GM23338 (cell line): ENCODE results near the gene RUFY1. TPM values are rescaled to one million over a fixed set of nuclear protein-coding genes. Genes with fewer than 3 reads are reported as not detected.

Source experiments
- ATAC-seq: fragments of 200-7000 bp; cut with Tn5 transposase; 3 replicates; pipeline ENCODE4 v1.9.1; 2020
- DNase-seq: peaks from one replicate; pipeline ENCODE4 v3.0.0-alpha.2; 2015; ENCODE audit warnings: low spot score
- H2AFZ ChIP-seq: fragments of 200-600 bp; sonication (generic); 2 replicates; pipeline ENCODE4 v1.8.0; 2016; ENCODE audit warnings: antibody characterized with exemption, mild to moderate bottlenecking, moderate library complexity
- H3F3A ChIP-seq: fragments of 200-600 bp; sonication (generic); replicated peaks from 2 replicates; pipeline ENCODE4 v1.8.0; 2017; ENCODE audit warnings: antibody characterized with exemption, mixed run types, low read depth
- H3K27ac ChIP-seq: fragments of 200-600 bp; sonication (generic); 2 replicates; pipeline ENCODE4 v1.6.1; 2016; ENCODE audit warnings: low read depth
- H3K27me3 ChIP-seq: fragments of 200-600 bp; sonication (generic); 2 replicates; pipeline ENCODE4 v1.8.0; 2016; ENCODE audit warnings: mild to moderate bottlenecking, mixed run types, moderate library complexity; ENCODE audit not compliant: insufficient read depth
- H3K36me3 ChIP-seq: fragments of 200-600 bp; sonication (generic); 2 replicates; pipeline ENCODE4 v1.8.0; 2016; ENCODE audit warnings: mild to moderate bottlenecking; ENCODE audit not compliant: insufficient read depth
- H3K4me1 ChIP-seq: fragments of 200-600 bp; sonication (generic); 2 replicates; pipeline ENCODE4 v1.8.0; 2016; ENCODE audit warnings: mild to moderate bottlenecking, moderate library complexity; ENCODE audit not compliant: insufficient read depth
- H3K4me2 ChIP-seq: fragments of 200-600 bp; sonication (generic); 2 replicates; pipeline ENCODE4 v1.7.1; 2017; ENCODE audit warnings: mixed run types
- H3K4me3 ChIP-seq: fragments of 200-600 bp; sonication (generic); 2 replicates; pipeline ENCODE4 v1.6.1; 2016; ENCODE audit warnings: mixed run types
- H3K79me2 ChIP-seq: fragments of 200-600 bp; sonication (generic); replicated peaks from 2 replicates; pipeline ENCODE4 v1.8.0; 2017; ENCODE audit warnings: mild to moderate bottlenecking; ENCODE audit not compliant: insufficient read depth
- H3K9me2 ChIP-seq: fragments of 200-600 bp; sonication (generic); 2 replicates; pipeline ENCODE4 v1.8.0; 2017; ENCODE audit not compliant: insufficient read depth
- H4K20me1 ChIP-seq: fragments of 200-600 bp; sonication (generic); replicated peaks from 2 replicates; pipeline ENCODE4 v1.8.0; 2017; ENCODE audit warnings: mild to moderate bottlenecking; ENCODE audit not compliant: insufficient read depth
- H3K27ac Mint-ChIP-seq: 2 replicates; pipeline ENCODE4 v1.8.0; 2020; ENCODE audit warnings: inconsistent platforms, mild to moderate bottlenecking, moderate library complexity, mixed read lengths
- H3K27me3 Mint-ChIP-seq: 3 replicates; pipeline ENCODE4 v1.8.0; 2022; ENCODE audit warnings: low read depth, mild to moderate bottlenecking, moderate library complexity, mixed read lengths, inconsistent platforms; ENCODE audit not compliant: insufficient read depth, poor library complexity
- H3K36me3 Mint-ChIP-seq: 3 replicates; pipeline ENCODE4 v1.8.0; 2021; ENCODE audit warnings: low read depth, mild to moderate bottlenecking, inconsistent platforms, moderate library complexity, mixed read lengths
- H3K4me1 Mint-ChIP-seq: 3 replicates; pipeline ENCODE4 v1.8.0; 2020; ENCODE audit warnings: mild to moderate bottlenecking, inconsistent platforms, mixed read lengths
- H3K4me3 Mint-ChIP-seq: 3 replicates; pipeline ENCODE4 v1.8.0; 2021; ENCODE audit warnings: moderate library complexity, mild to moderate bottlenecking, inconsistent platforms, mixed read lengths
- H3K9me3 Mint-ChIP-seq: 3 replicates; pipeline ENCODE4 v1.8.0; 2020; ENCODE audit warnings: moderate library complexity, mild to moderate bottlenecking, inconsistent platforms, mixed read lengths
- CREB1 ChIP-seq: fragments of 250-450 bp; sonication (Bioruptor Pico); IDR thresholded peaks from 2 replicates; pipeline ENCODE4 v1.5.0; 2020; ENCODE audit warnings: low read depth, mild to moderate bottlenecking, moderate library complexity
- EZH2 ChIP-seq: fragments of 200-600 bp; sonication (generic); IDR thresholded peaks from one replicate; pipeline ENCODE4 v1.8.0; 2017; ENCODE audit warnings: antibody characterized with exemption, mild to moderate bottlenecking, low read depth; ENCODE audit not compliant: unreplicated experiment
- EZH2phosphoT487 ChIP-seq: fragments of 200-600 bp; sonication (generic); IDR thresholded peaks from one replicate; pipeline ENCODE4 v1.8.1; 2018; ENCODE audit warnings: antibody characterized with exemption; ENCODE audit not compliant: unreplicated experiment
- NANOG ChIP-seq: IDR thresholded peaks from 2 replicates; pipeline ENCODE4 v1.6.1; 2016; ENCODE audit warnings: antibody characterized with exemption, borderline replicate concordance
- POLR2AphosphoS5 ChIP-seq: IDR thresholded peaks from 2 replicates; pipeline ENCODE4 v1.6.1; 2016; ENCODE audit warnings: antibody characterized with exemption, low read depth
- STAT1 ChIP-seq: IDR thresholded peaks from one replicate; pipeline ENCODE4 v1.6.1; 2016; ENCODE audit warnings: antibody characterized with exemption; ENCODE audit not compliant: unreplicated experiment
- ZNF114 ChIP-seq: fragments of 250-450 bp; sonication (Bioruptor Pico); IDR thresholded peaks from 2 replicates; pipeline ENCODE4 v1.5.0; 2020; ENCODE audit warnings: mild to moderate bottlenecking, moderate library complexity
- polyA plus RNA-seq: library from polyadenylated mRNA; unstranded; fragments of >200 nt; fragmentation: Nextera tagmentation; extraction: Ambion mirVana; gene quantifications from 2 replicates; pipeline ENCODE4 v1.2.1, GENCODE V29; 2016
- total RNA-seq: library from RNA; depleted of rRNA; stranded (reverse); fragments of >200 nt; shearing (Covaris generic); gene quantifications from 2 replicates; pipeline ENCODE4 v1.2.3, GENCODE V29; 2014
- TF ChIP-seq, protein P1 (sequence below): fragments of 250-450 bp; sonication (Bioruptor Pico); IDR thresholded peaks from 2 replicates; pipeline ENCODE4 v1.5.0; 2020; ENCODE audit warnings: mild to moderate bottlenecking, moderate library complexity
- TF ChIP-seq, protein P2 (sequence below): IDR thresholded peaks from one replicate; pipeline ENCODE4 v1.6.1; 2018; ENCODE audit warnings: antibody characterized with exemption; ENCODE audit not compliant: unreplicated experiment
- TF ChIP-seq, protein P3 (sequence below): IDR thresholded peaks from 2 replicates; pipeline ENCODE4 v1.6.1; 2016; ENCODE audit warnings: antibody characterized with exemption

RUFY1 gene
- total and polyA plus RNA-seq, 2 experiments from 2014 or later: 25.3 to 31.6 TPM

DNA sequence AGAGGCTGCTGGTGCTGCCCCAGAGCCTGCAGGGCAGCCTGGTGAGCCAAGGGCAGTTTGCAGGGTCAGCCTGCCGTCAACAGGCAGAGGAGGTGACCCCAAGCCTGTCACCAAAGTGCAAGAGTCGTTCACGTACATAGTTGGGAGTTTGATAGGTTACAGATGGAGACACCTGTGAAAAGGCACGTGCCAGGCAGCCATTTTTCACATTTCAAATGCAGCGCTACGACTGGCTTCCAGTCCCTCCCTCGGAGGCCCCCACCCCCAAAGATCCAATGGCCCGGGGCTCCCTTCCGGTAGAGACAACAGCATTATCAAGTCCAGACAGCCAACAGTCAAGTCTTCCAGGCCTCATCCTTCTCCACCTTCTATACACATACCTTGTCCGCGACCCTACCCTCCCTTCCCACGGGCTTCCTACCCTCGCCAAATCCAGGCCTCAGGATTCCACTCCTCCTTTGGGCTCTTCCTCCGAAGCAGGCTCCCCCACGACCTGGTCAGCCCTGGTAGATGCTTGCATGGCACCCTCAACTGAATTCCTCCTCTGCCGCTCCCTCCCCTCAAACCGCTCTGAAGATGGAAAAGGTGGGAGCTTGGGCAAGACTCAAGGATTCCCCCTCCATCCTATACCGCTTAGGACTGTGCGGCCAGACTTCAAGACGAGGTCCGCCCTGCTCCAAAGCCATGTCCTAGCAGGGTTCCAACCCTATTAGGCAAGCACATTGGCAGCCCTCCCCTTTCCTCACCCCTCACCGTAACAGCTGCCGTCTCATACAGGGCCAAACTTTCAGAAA, 60.0 kb downstream of the RUFY1 start:
- Mint-ChIP-seq H3K27me3 (peaks cover 62% of the 10 kb centered on the region), H3K4me3 (no peak overlapping the region), H3K27ac (peak overlapping the region; percentile 81), H3K9me3 (no peaks in the 10 kb centered on the region; the same call in 1 of the 3 replicates), H3K36me3 (peaks cover 91% of the 10 kb centered on the region), H3K4me1 (peaks cover 17% of the 10 kb centered on the region; the same call in 2 of the 3 replicates)
- DNase-seq: no peak
- ATAC-seq: peak; percentile 1; the same call in 2 of the 3 replicates
- peak overlapping the region; percentile 93 for H3K27ac ChIP-seq
- no peaks in the 10 kb centered on the region for H3K27me3 ChIP-seq
- H3K4me2 ChIP-seq: no peak overlapping the region
- peaks cover 43% of the 10 kb centered on the region for H3K36me3 ChIP-seq
- no peaks in the 10 kb centered on the region; the same call in 1 of the 2 replicates for H3K4me1 ChIP-seq
- TF ChIP-seq NANOG (no peak), POLR2AphosphoS5 (peak; percentile 25; the same call in 1 of the 2 replicates), EZH2 (no peak)
- H2AFZ ChIP-seq: no peak overlapping the region
- peaks cover 38% of the 10 kb centered on the region for H4K20me1 ChIP-seq
- no peak overlapping the region for H3K4me3 ChIP-seq
- no peaks in the 10 kb centered on the region for H3K9me2 ChIP-seq
- peaks cover 81% of the 10 kb centered on the region for H3F3A ChIP-seq
- H3K79me2 ChIP-seq: no peaks in the 10 kb centered on the region; the same call in 1 of the 2 replicates

DNA sequence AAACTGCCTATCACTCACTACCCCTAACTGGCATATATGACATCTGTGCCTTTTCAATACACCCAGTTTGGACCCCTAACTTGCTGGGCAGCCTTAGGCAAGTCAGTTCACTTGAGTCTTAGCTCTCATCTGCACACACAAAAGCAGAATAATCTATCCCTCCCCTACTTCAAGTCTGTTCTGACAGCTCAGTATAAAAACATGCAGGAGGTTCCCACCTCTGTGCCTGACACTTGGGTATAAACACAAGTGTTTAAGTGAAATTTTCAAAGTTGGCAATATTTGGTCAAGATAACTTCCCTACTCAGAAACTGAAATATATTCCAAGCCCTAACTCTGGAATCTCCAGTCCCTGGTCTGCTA, 60.5 kb downstream of the RUFY1 start:
- Histone ChIP-seq H4K20me1 (peaks cover 44% of the 10 kb centered on the region), H3K27ac (peak overlapping the region; percentile 93), H3K4me2 (no peak overlapping the region), H3K4me3 (no peak overlapping the region), H2AFZ (no peak overlapping the region), H3K36me3 (peaks cover 49% of the 10 kb centered on the region), H3K27me3 (no peaks in the 10 kb centered on the region), H3K4me1 (no peaks in the 10 kb centered on the region; the same call in 1 of the 2 replicates), H3F3A (peaks cover 83% of the 10 kb centered on the region), H3K79me2 (peaks cover 3% of the 10 kb centered on the region; the same call in 1 of the 2 replicates), H3K9me2 (no peaks in the 10 kb centered on the region)
- Mint-ChIP-seq H3K9me3 (no peaks in the 10 kb centered on the region; the same call in 1 of the 3 replicates), H3K4me1 (peaks cover 17% of the 10 kb centered on the region; the same call in 2 of the 3 replicates), H3K27me3 (peaks cover 58% of the 10 kb centered on the region), H3K36me3 (peaks cover 91% of the 10 kb centered on the region), H3K4me3 (no peak overlapping the region), H3K27ac (peak overlapping the region; percentile 81)
- ATAC-seq (no peak), DNase-seq (no peak)
- no peak for TF ChIP-seq NANOG
- no peak for TF ChIP-seq CREB1 (CRISPR knock-in tag)
- no peak for TF ChIP-seq STAT1
- TF ChIP-seq, protein P1, sequence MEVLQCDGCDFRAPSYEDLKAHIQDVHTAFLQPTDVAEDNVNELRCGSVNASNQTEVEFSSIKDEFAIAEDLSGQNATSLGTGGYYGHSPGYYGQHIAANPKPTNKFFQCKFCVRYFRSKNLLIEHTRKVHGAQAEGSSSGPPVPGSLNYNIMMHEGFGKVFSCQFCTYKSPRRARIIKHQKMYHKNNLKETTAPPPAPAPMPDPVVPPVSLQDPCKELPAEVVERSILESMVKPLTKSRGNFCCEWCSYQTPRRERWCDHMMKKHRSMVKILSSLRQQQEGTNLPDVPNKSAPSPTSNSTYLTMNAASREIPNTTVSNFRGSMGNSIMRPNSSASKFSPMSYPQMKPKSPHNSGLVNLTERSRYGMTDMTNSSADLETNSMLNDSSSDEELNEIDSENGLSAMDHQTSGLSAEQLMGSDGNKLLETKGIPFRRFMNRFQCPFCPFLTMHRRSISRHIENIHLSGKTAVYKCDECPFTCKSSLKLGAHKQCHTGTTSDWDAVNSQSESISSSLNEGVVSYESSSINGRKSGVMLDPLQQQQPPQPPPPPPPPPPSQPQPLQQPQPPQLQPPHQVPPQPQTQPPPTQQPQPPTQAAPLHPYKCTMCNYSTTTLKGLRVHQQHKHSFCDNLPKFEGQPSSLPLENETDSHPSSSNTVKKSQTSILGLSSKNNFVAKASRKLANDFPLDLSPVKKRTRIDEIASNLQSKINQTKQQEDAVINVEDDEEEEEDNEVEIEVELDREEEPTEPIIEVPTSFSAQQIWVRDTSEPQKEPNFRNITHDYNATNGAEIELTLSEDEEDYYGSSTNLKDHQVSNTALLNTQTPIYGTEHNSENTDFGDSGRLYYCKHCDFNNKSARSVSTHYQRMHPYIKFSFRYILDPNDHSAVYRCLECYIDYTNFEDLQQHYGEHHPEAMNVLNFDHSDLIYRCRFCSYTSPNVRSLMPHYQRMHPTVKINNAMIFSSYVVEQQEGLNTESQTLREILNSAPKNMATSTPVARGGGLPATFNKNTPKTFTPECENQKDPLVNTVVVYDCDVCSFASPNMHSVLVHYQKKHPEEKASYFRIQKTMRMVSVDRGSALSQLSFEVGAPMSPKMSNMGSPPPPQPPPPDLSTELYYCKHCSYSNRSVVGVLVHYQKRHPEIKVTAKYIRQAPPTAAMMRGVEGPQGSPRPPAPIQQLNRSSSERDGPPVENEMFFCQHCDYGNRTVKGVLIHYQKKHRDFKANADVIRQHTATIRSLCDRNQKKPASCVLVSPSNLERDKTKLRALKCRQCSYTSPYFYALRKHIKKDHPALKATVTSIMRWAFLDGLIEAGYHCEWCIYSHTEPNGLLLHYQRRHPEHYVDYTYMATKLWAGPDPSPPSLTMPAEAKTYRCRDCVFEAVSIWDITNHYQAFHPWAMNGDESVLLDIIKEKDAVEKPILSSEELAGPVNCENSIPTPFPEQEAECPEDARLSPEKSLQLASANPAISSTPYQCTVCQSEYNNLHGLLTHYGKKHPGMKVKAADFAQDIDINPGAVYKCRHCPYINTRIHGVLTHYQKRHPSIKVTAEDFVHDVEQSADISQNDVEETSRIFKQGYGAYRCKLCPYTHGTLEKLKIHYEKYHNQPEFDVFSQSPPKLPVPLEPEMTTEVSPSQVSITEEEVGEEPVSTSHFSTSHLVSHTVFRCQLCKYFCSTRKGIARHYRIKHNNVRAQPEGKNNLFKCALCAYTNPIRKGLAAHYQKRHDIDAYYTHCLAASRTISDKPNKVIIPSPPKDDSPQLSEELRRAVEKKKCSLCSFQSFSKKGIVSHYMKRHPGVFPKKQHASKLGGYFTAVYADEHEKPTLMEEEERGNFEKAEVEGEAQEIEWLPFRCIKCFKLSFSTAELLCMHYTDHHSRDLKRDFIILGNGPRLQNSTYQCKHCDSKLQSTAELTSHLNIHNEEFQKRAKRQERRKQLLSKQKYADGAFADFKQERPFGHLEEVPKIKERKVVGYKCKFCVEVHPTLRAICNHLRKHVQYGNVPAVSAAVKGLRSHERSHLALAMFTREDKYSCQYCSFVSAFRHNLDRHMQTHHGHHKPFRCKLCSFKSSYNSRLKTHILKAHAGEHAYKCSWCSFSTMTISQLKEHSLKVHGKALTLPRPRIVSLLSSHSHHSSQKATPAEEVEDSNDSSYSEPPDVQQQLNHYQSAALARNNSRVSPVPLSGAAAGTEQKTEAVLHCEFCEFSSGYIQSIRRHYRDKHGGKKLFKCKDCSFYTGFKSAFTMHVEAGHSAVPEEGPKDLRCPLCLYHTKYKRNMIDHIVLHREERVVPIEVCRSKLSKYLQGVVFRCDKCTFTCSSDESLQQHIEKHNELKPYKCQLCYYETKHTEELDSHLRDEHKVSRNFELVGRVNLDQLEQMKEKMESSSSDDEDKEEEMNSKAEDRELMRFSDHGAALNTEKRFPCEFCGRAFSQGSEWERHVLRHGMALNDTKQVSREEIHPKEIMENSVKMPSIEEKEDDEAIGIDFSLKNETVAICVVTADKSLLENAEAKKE: no peak
- TF ChIP-seq, protein P2, sequence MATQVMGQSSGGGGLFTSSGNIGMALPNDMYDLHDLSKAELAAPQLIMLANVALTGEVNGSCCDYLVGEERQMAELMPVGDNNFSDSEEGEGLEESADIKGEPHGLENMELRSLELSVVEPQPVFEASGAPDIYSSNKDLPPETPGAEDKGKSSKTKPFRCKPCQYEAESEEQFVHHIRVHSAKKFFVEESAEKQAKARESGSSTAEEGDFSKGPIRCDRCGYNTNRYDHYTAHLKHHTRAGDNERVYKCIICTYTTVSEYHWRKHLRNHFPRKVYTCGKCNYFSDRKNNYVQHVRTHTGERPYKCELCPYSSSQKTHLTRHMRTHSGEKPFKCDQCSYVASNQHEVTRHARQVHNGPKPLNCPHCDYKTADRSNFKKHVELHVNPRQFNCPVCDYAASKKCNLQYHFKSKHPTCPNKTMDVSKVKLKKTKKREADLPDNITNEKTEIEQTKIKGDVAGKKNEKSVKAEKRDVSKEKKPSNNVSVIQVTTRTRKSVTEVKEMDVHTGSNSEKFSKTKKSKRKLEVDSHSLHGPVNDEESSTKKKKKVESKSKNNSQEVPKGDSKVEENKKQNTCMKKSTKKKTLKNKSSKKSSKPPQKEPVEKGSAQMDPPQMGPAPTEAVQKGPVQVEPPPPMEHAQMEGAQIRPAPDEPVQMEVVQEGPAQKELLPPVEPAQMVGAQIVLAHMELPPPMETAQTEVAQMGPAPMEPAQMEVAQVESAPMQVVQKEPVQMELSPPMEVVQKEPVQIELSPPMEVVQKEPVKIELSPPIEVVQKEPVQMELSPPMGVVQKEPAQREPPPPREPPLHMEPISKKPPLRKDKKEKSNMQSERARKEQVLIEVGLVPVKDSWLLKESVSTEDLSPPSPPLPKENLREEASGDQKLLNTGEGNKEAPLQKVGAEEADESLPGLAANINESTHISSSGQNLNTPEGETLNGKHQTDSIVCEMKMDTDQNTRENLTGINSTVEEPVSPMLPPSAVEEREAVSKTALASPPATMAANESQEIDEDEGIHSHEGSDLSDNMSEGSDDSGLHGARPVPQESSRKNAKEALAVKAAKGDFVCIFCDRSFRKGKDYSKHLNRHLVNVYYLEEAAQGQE: no peak
- TF ChIP-seq EZH2: no peak
- no peak for TF ChIP-seq ZNF114 (CRISPR knock-in tag)
- no peak for TF ChIP-seq EZH2phosphoT487
- TF ChIP-seq, protein P3, sequence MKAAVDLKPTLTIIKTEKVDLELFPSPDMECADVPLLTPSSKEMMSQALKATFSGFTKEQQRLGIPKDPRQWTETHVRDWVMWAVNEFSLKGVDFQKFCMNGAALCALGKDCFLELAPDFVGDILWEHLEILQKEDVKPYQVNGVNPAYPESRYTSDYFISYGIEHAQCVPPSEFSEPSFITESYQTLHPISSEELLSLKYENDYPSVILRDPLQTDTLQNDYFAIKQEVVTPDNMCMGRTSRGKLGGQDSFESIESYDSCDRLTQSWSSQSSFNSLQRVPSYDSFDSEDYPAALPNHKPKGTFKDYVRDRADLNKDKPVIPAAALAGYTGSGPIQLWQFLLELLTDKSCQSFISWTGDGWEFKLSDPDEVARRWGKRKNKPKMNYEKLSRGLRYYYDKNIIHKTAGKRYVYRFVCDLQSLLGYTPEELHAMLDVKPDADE: no peak
